HuH-7 (cell line): ENCODE results near the gene PIP5K1B.
A peak's percentile ranks its signal among the peaks of the same experiment; 100 is the strongest.
"Not testable (repeated sequence)": the region's sequence is repeated elsewhere in the genome, so short reads cannot be mapped to it uniquely, and the experiment has no call there.

Experiments used
- DNase-seq: peaks from one replicate; pipeline ENCODE4 v3.0.0; 2011; ENCODE audit warnings: low spot score

PIP5K1B gene

GRCh38 chr9:68957479-68957878 lies 252.4 kb downstream of the PIP5K1B start:
- DNase-seq: no peak

- DNase-seq: no peak
These were observed 256.5 kb downstream of the PIP5K1B start for GRCh38 chr9:68961587-68961986.

GRCh38 chr9:68963416-68963815 lies 258.4 kb downstream of the PIP5K1B start:
- DNase-seq: no peak

GRCh38 chr9:68964102-68964541 lies 259.1 kb downstream of the PIP5K1B start:
- no peak for DNase-seq

- DNase-seq: no peak
These were observed 259.7 kb downstream of the PIP5K1B start for GRCh38 chr9:68964765-68965164.

GRCh38 chr9:68966496-68966944 lies 261.5 kb downstream of the PIP5K1B start:
- DNase-seq: no peak

- no peak for DNase-seq
These were observed 262.8 kb downstream of the PIP5K1B start for GRCh38 chr9:68967800-68968199.

- DNase-seq: peak; percentile 47
These were observed 264.5 kb downstream of the PIP5K1B start for GRCh38 chr9:68969538-68969937.

- no peak for DNase-seq
These were observed 265.1 kb downstream of the PIP5K1B start for GRCh38 chr9:68970151-68970550.

- DNase-seq: no peak
These were observed 268.6 kb downstream of the PIP5K1B start for GRCh38 chr9:68973619-68974018.

- DNase-seq: no peak
These were observed 269.4 kb downstream of the PIP5K1B start for GRCh38 chr9:68974431-68974830.

- DNase-seq: no peak
These were observed 269.9 kb downstream of the PIP5K1B start for GRCh38 chr9:68974901-68975300.

- DNase-seq: no peak
These were observed 270.5 kb downstream of the PIP5K1B start for GRCh38 chr9:68975365-68976043.

- no peak for DNase-seq
These were observed 273.0 kb downstream of the PIP5K1B start for GRCh38 chr9:68978066-68978465.

GRCh38 chr9:68978501-68978900 lies 273.5 kb downstream of the PIP5K1B start:
- DNase-seq: no peak

GRCh38 chr9:68979538-68980314 lies 274.7 kb downstream of the PIP5K1B start:
- DNase-seq: no peak

- no peak for DNase-seq
These were observed 275.4 kb downstream of the PIP5K1B start for GRCh38 chr9:68980341-68980914.

GRCh38 chr9:68981789-68982188 lies 276.7 kb downstream of the PIP5K1B start:
- no peak for DNase-seq

- DNase-seq: no peak
These were observed 278.0 kb downstream of the PIP5K1B start for GRCh38 chr9:68983008-68983411.

GRCh38 chr9:68983522-68984424 lies 278.7 kb downstream of the PIP5K1B start:
- DNase-seq: no peak

- not testable (repeated sequence) for DNase-seq
These were observed 281.9 kb downstream of the PIP5K1B start for GRCh38 chr9:68986949-68987348.

GRCh38 chr9:68991457-68991856 lies 286.4 kb downstream of the PIP5K1B start:
- no peak for DNase-seq
